GM12878 (cell line): ENCODE results near the gene SERPINB6. TPM values are rescaled to one million over a fixed set of nuclear protein-coding genes. Genes with fewer than 3 reads are reported as not detected.

Source experiments
- ATAC-seq: fragments of 200-7000 bp; cut with Tn5 transposase; 3 replicates; pipeline ENCODE4 v1.9.1; 2020; ENCODE audit warnings: mild to moderate bottlenecking, moderate library complexity
- BruUV-seq: library from RNA; stranded (reverse); fragments of 400-500 nt; replicated peaks from 2 replicates; lab custom pipeline; 2021; lab: Mats Ljungman, UMichigan
- CTCF ChIA-PET: fragments of 300-600 bp; sonication (Branson Sonifier 250); formaldehyde crosslinking; extraction: SDS; loops from one replicate; lab custom pipeline; 2021; ENCODE audit warnings: inconsistent platforms; lab: Yijun Ruan, JAX
- POLR2A ChIA-PET: fragments of 350-600 bp; formaldehyde crosslinking; extraction: SDS; loops from one replicate; lab custom pipeline; 2021; ENCODE audit warnings: inconsistent platforms; lab: Charles Lee
- RAD21 ChIA-PET: fragments of 300-600 bp; sonication (Branson Sonifier 250); formaldehyde crosslinking; loops from one replicate; lab custom pipeline; 2023; ENCODE audit warnings: antibody characterized with exemption; ENCODE audit not compliant: unreplicated experiment; lab: Charles Lee
- SMC1A ChIA-PET: fragments of 300-600 bp; sonication (Branson Sonifier 250); formaldehyde crosslinking; loops from one replicate; lab custom pipeline; 2023; ENCODE audit not compliant: unreplicated experiment, uncharacterized antibody; lab: Charles Lee
- DNase-seq: peaks from one replicate; pipeline ENCODE4 v3.0.0-alpha.2; 2011; ENCODE audit warnings: low read depth, low spot score
- FAIRE-seq: peaks from 3 replicates; lab custom pipeline; 2011; peaks lifted over from hg19 to GRCh38; lab: Jason Lieb, UNC
- H2AFZ ChIP-seq: 2 replicates; pipeline ENCODE4 v1.6.0; 2011; ENCODE audit warnings: low read depth, low read length, control low read depth; ENCODE audit not compliant: control insufficient read depth
- H3K27ac ChIP-seq: 2 replicates; pipeline ENCODE4 v1.5.1; 2011; ENCODE audit warnings: control low read depth; ENCODE audit not compliant: control insufficient read depth, insufficient read depth
- H3K27me3 ChIP-seq, 2 experiments: replicated peaks in 1 of 2; 2 replicates each; pipeline versions ENCODE4 v1.6.0 to v1.6.1; 2011; ENCODE audit warnings: low read length in 1 of 2; ENCODE audit not compliant: control insufficient read depth in 2 of 2, insufficient read depth in 2 of 2
- H3K36me3 ChIP-seq, 2 experiments: 2 replicates each; pipeline ENCODE4 v1.5.1; 2011; ENCODE audit warnings: low read length in 1 of 2; ENCODE audit not compliant: control insufficient read depth in 2 of 2, insufficient read depth in 2 of 2
- H3K4me1 ChIP-seq: 2 replicates; pipeline ENCODE4 v1.6.1; 2011; ENCODE audit warnings: mild to moderate bottlenecking, low read length, moderate library complexity, mixed read lengths; ENCODE audit not compliant: control insufficient read depth, insufficient read depth
- H3K4me2 ChIP-seq: 2 replicates; pipeline ENCODE4 v1.6.0; 2011; ENCODE audit warnings: control low read depth; ENCODE audit not compliant: control insufficient read depth, insufficient read depth
- H3K4me3 ChIP-seq: fragments of 200-600 bp; sonication (generic); 2 replicates; pipeline ENCODE4 v1.5.1; 2016
- H3K79me2 ChIP-seq: 2 replicates; pipeline ENCODE4 v1.6.0; 2011; ENCODE audit warnings: low read length; ENCODE audit not compliant: control insufficient read depth, insufficient read depth
- H3K9ac ChIP-seq: 2 replicates; pipeline ENCODE4 v1.8.0; 2011; ENCODE audit warnings: low read length, control low read depth, mixed read lengths; ENCODE audit not compliant: control insufficient read depth, insufficient read depth
- H3K9me3 ChIP-seq: replicated peaks from 3 replicates; pipeline ENCODE4 v1.5.1; 2011; ENCODE audit warnings: mild to moderate bottlenecking, low read length; ENCODE audit not compliant: control insufficient read depth, insufficient read depth
- H4K20me1 ChIP-seq: 2 replicates; pipeline ENCODE4 v1.6.0; 2011; ENCODE audit not compliant: control insufficient read depth, insufficient read depth
- HCFC1 ChIP-seq: fragments of 150-350 bp; IDR thresholded peaks from 2 replicates; pipeline ENCODE4 v1.6.1; 2014; ENCODE audit warnings: low read length
- MEF2B ChIP-seq: fragments of 450-650 bp; IDR thresholded peaks from 2 replicates; pipeline ENCODE4 v1.6.1; 2018; ENCODE audit warnings: mild to moderate bottlenecking, moderate library complexity; ENCODE audit not compliant: partially characterized antibody, poor library complexity, severe bottlenecking
- MTA2 ChIP-seq: fragments of 450-650 bp; IDR thresholded peaks from 2 replicates; pipeline ENCODE4 v1.6.1; 2016; ENCODE audit warnings: low read depth, mild to moderate bottlenecking, moderate library complexity
- RBBP5 ChIP-seq: fragments of 200-600 bp; sonication (generic); conservative IDR thresholded peaks from 2 replicates; pipeline ENCODE4 v1.6.1; 2016
- SMARCA5 ChIP-seq: fragments of 450-650 bp; IDR thresholded peaks from 2 replicates; pipeline ENCODE4 v1.6.1; 2017; ENCODE audit warnings: mild to moderate bottlenecking
- STAT3 ChIP-seq: IDR thresholded peaks from 2 replicates; pipeline ENCODE4 v1.6.1; 2011; ENCODE audit warnings: low read depth, low read length, improper control_type of control experiment
- ZNF207 ChIP-seq: fragments of 450-650 bp; IDR thresholded peaks from 2 replicates; pipeline ENCODE4 v1.6.1; 2014; ENCODE audit warnings: antibody characterized with exemption, mild to moderate bottlenecking, borderline replicate concordance
- WGBS: methylation state at CpG from one replicate; pipeline ENCODE4 v1.1.6; 2016; ENCODE audit warnings: low lambda C conversion rate; ENCODE audit not compliant: insufficient replicate concordance, insufficient coverage; ENCODE audit errors: missing lambda C conversion rate; 5-methylcytosine and 5-hydroxymethylcytosine counted together
- in situ Hi-C: fragments of 300-500 bp; cut with MboI; formaldehyde crosslinking; loops from 9 replicates; pipeline ENCODE4 v1.14.3; 2018; ENCODE audit warnings: mixed read lengths
- intact Hi-C: fragments of 100-400 bp; cut with micrococcal nuclease; formaldehyde crosslinking; loops from one replicate; pipeline ENCODE4 v1.14.2; 2022; ENCODE audit not compliant: unreplicated experiment
- polyA plus RNA-seq, 11 experiments: library from polyadenylated mRNA; depleted of rRNA in 4 of 11; unstranded in 6 of 11; stranded (reverse) in 5 of 11; fragments of >200 nt; fragmentation: Nextera tagmentation in 4 of 11; fragmentation: Illumina TruSeq in 1 of 11; extraction: Ambion mirVana in 4 of 11; extraction: Trizol in 1 of 11; gene quantifications; 1 replicate in 1 of 11; 2 replicates in 10 of 11; pipeline versions ENCODE4 v1.2.1 to v1.2.3, GENCODE V29; 2011 to 2016; ENCODE audit warnings: inconsistent platforms in 2 of 11, missing spikeins in 2 of 11, low read depth in 1 of 11
- total RNA-seq, 4 experiments: library from RNA; depleted of rRNA in 3 of 4; stranded (reverse); fragments of >200 nt in 3 of 4; fragmentation: Illumina TruSeq in 1 of 4; extraction: Trizol in 1 of 4; gene quantifications; 2 replicates each; pipeline versions ENCODE4 v1.2.1 to v1.2.3, GENCODE V29; 2013 to 2021
- TF ChIP-seq, protein P1 (sequence below): IDR thresholded peaks from 2 replicates; pipeline ENCODE4 v1.6.1; 2011; ENCODE audit warnings: low read depth, low read length, improper control_type of control experiment, borderline replicate concordance

Gene SERPINB6
- total and polyA plus RNA-seq, 10 of the 15 experiments (the other 5 are each of a cell fraction or from before 2014, with no cell fraction given): 0.37 to 2.2 (median 0.68) TPM; not detected in 1

DNA sequence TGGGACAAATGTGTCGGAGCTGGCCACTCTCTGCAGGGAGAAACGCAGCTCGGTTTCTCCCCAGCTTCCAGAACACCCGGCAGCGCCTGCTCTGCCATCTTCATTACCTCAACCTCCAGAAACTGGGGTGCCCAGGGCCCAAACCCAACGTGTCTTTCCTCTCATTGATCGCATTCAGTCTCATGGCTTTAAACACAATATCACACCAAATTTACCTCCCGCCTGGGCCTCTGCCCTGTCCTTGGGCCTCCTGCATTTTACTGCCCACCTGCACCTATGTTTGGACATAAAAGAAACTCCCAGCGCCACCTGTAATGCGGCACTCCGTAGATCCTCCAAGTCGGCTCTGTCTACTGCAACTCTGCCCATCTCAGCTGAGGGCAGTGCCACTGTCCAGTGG lies 22.2 kb downstream of the SERPINB6 start:
- Histone ChIP-seq H3K9ac (no peak overlapping the region), H3K27me3 (peaks cover 6 to 8% of the 10 kb centered on the region in 2 experiments), H4K20me1 (no peaks in the 10 kb centered on the region), H3K27ac (no peak overlapping the region), H3K9me3 (peaks cover 6% of the 10 kb centered on the region; the same call in 1 of the 3 replicates), H3K36me3 (no peaks in the 10 kb centered on the region), H3K4me3 (no peak overlapping the region), H3K79me2 (no peaks in the 10 kb centered on the region), H2AFZ (no peak overlapping the region)
- DNase-seq (no peak), ATAC-seq (no peak)
- CTCF ChIA-PET: interaction anchor here (0.7 kb wide), 1 partner anchor 107 kb away, joined by 3 read pairs; the partner anchor contains the start of gene SERPINB1
- RAD21 ChIA-PET: no interaction called here
- in situ Hi-C loops: loop anchor here (25.0 kb wide), 1 partner anchor 1362 kb away; no protein-coding TSS in a partner anchor
- 77% methylated on average over 12 of the region's 12 CpGs for WGBS
- TF ChIP-seq, protein P1, sequence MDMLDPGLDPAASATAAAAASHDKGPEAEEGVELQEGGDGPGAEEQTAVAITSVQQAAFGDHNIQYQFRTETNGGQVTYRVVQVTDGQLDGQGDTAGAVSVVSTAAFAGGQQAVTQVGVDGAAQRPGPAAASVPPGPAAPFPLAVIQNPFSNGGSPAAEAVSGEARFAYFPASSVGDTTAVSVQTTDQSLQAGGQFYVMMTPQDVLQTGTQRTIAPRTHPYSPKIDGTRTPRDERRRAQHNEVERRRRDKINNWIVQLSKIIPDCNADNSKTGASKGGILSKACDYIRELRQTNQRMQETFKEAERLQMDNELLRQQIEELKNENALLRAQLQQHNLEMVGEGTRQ: no peak
- TF ChIP-seq ZNF207 (no peak), HCFC1 (no peak), STAT3 (no peak), MEF2B (no peak), SMARCA5 (no peak), MTA2 (no peak), RBBP5 (no peak)
- TF ChIP-seq, all 136 proteins: peak for 0
- ChIA-PET POLR2A (no interaction called here), SMC1A (interaction anchor here (0.6 kb wide), 1 partner anchor 12 kb away, joined by 3 read pairs; no protein-coding TSS in a partner anchor)
- BruUV-seq: no TSS peak
- intact Hi-C loops: no loop called here
- Histone ChIP-seq H3K4me2 (no peak overlapping the region), H3K4me1 (peaks cover 7% of the 10 kb centered on the region)
- FAIRE-seq: no peak
